HG02798 (cell line): ENCODE results near the gene TBC1D3G.
"Not testable (repeated sequence)": the region's sequence is repeated elsewhere in the genome, so short reads cannot be mapped to it uniquely, and the experiment has no call there.

Experiments used
- ATAC-seq: cut with Tn5 transposase; IDR thresholded peaks from one replicate; pipeline ENCODE4 v1.9.1; 2021; ENCODE audit warnings: mild to moderate bottlenecking; ENCODE audit not compliant: unreplicated experiment, poor library complexity

Gene TBC1D3G

GRCh38 chr17:36323584-36323983 is at the start of gene TBC1D3G:
Gene TBC1D3G, plus strand, starts transcription at chr17:36323884. Its CDS starts 1,528 bp downstream, at chr17:36325412.
- ATAC-seq, result not testable (repeated sequence)

DNA sequence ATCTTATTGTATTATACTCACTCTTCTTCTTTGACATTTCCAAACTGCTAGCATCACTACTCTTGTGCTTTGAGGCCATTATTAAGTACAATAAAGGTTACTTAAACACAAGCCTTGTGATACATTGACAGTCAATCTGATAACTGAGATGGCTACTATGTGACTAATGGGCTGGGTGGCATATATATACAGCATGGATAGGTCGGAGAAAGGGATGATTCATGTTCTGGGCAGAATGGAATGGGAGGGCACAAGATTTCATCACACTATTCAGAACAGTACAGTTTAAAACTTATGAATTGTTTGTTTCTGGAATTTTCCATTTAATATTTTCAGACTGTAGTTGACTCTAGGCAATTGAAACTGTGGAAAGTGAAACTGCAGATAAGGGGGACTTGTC is 40.4 kb upstream of the TBC1D3G start:
- not testable (repeated sequence) for ATAC-seq

DNA sequence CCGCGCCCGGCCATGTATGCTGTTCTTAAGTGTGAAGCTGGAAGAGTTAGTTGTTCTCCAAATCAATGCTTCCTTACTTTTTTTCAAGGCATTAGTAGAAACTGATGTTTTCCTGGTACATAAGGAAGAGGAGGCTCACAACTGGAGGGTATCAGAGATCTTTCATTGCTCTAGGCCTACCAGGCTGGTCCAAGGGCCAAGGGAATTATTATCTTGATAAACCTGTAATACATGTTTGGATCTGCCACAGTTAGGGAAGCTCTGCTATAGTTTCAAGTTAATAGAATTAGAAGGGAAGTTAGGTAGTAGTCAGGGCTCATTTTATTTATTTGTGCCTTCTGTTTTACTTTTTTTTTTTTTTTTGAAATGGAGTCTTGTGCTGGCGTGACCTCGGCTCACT is 39.5 kb upstream of the TBC1D3G start:
- ATAC-seq, result not testable (repeated sequence)

DNA sequence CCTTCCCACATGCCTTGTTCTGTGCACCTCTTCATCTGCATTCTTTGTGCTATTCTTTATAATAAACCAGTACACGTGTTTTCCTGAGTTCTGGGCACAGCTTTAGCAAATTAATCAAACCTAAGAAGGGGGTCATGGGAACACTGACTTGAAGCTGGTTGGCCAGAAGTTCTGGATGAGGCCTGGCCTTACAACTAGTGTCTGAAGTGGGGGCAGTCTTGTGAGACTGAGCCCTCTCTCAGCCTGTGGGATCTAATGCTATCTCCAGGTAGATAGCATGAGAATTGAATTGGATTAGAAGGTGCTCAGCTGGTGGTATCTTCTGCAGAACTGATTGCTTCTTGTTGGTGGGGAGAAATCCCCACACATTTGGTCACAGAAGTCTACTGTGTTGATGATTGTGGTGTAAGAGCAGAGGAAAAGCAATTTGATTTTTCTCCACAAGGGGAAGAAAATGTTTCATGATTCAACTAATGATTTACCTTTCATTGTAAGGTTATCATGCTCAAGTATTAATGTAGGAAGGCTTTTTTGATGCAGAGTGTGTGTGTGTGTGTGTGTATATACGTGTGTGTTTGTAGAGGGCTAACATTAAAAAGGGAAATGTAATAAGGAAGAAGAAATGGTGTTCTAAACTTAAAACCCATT is 33.6 kb upstream of the TBC1D3G start:
- ATAC-seq, result not testable (repeated sequence)

DNA sequence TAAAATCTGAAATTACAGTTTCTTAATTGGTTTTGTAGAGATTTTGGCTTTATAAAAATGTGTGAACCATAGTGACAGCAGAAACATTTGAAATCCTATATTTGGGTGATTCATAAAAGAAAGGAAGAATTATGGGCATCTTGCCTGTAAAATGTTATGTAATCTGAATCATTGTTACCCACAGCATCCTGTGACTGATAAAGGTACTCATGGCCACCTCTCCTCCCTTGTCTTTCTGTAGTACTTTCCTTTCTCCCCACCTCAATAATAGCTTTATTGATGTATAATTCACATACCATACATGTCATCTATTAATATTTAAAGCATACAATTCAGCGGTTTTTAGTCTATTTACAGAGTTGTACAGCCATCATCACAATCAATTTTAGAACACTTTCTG is 28.5 kb upstream of the TBC1D3G start:
- ATAC-seq, result not testable (repeated sequence)

DNA sequence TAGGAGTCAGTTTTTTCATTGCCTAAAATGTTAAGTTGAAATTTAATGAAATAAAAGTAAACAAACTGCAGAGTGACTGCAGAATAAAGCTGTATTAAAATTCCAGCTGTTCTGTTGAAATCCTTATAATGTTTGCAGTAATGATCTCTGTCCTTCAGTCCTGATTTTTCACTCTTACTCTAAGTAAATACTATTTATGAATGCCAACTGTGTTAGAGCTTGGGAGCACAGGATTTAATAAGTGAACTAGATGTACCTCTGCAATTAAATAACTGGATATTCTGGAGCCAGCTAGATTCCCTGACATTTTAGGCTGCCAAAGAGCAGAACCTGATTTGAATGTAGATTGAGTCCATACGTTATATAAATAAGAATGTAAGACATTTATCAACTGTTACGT is 7.9 kb upstream of the TBC1D3G start:
- ATAC-seq, result not testable (repeated sequence)

DNA sequence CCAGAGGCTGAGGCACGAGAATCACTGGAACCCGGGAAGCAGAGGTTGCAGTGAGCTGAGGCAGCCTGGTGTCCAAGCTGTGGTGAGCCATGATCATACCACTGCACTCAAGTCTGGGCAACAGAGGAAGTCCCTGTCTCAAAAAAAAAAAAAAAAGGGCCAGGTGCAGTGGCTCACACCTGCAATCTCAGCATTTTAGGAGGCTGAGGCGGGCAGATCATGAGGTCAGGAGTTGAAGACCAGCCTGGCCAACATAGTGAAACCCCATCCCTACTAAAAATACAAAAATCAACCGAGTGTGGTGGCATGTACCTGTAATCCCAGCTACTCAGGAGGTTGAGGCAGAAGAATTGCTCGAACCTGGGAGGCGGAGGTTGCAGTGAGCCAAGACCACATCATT is 38.8 kb downstream of the TBC1D3G start:
- not testable (repeated sequence) for ATAC-seq

DNA sequence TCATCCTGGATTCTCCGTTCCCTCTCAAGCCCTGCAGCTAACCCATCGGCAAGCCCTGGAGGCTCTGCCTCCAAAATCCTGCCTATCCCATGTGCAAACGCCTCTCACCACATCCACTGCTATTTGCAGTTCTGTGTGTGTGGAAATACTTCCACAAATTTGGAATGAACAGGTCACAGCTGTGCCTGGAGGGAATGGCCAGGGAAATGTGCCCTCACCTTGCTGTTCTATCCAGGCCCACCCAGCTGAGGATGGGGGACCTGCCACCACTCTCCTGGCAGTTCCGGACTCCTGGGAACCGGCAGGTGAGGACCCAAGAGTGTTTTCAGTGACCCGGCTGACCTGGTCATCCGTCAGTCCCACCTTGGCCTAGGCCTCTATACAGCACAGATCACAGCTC is 52.3 kb downstream of the TBC1D3G start:
- ATAC-seq, result not testable (repeated sequence)
